CD4-positive, alpha-beta T cell treated with Interferon gamma for 1 hour (primary cell): ENCODE measurements around the gene SERGEF.

Source experiments
- DNase-seq: peaks from one replicate; pipeline ENCODE4 v3.0.0-alpha.2; 2020

SERGEF gene

DNA sequence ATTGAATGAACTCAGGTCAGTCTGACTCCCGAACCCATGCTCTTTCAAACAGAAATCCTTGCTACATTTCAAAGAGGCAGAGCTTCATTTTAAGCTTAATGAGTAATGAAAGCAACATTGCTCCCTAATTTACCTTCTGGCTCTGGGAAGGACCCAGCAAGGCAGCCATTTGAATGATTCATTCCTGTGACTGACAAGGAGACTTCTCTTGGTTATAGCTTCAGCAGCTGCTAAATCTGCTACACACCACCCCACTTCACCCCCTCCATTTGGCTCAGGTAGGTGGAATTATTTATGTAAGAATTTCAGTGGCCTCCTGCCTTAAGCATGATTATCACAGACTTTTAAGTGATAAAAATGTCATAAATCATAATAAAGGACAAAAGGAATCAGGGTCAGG, 160.6 kb downstream of the SERGEF start:
- DNase-seq = no peak

DNA sequence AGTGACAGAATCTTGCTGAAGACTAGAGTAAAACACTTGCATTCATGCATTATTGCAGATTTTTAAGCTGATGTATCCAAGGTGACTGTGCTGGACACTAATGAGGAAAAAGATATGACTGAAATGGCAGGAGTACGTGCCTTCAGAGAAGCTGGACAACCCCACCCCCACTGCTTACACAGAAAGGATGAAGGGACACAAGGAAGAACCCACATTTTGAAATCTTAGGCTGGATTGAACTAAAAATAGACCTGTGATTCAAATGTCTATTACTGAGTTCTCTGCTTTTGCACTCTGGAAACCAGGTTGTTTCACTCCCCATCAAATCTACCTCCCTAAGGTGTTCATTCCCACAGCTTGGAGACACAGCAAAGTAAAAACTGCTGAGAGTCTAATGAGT, 161.2 kb downstream of the SERGEF start:
- DNase-seq = no peak

DNA sequence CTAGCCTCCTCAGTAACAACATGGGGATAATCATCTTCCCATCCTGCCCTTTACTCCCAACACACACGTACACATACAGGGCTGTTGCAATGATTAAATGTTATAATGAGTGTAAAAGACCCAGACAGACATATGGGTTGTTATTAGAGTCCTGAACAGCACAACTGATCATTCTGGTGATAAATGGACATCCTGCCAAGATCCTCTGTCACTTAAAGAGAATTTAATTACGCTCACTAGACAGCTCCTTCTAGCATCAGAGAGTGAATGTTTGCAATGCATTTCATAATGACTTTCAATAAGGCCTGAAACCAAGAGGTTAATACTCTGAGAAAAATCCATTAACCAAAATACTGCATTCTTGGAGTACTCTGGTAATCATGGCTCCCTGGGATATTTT, 162.5 kb downstream of the SERGEF start:
- no peak for DNase-seq

DNA sequence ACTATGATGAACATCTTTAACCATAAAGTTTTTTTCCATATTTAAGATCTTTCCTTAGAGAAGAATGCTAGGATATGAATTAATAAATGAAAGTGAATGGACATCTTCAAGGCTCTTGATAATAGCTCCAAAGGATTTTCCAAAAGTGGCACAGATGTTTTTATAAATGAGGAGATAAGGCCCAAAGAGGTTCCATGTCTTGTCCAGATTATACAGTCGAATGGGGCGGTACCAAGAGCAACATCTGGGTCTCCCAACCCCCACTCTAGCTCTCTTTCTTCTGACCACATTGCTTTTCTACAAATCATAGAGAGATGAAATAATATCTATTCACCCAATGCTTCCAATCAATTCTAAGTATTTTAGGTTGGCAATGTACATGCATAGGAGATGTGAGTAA, 164.1 kb downstream of the SERGEF start:
- DNase-seq = no peak

DNA sequence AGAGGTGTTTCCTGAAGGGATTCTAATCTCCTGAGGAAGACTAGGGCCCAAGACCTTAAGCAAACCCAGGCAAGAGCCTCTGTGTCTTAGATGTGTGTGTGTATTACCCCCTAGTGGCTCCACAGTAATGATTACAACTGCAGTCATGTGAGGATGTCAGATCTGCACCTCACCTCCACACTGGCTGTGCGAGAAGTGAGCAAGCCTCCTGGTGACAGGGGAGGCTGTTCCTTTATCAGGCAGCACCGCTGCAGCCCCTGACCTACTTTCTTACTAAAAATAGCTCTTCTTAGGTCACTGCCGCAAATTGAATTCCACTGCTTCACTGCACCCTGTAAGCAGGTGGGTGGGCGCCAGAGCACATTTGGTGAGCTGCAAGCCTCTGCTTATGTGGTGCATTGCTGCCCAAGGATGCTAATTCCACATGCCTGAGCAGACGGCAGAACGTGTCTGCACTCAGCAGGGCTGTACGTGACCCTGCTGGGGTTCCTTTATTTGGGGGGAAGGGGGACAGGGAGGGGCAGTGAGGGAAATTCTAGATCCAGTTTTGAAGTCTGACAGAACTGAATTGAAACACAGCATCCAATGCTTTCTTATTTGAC, 165.9 kb downstream of the SERGEF start:
- DNase-seq = no peak

DNA sequence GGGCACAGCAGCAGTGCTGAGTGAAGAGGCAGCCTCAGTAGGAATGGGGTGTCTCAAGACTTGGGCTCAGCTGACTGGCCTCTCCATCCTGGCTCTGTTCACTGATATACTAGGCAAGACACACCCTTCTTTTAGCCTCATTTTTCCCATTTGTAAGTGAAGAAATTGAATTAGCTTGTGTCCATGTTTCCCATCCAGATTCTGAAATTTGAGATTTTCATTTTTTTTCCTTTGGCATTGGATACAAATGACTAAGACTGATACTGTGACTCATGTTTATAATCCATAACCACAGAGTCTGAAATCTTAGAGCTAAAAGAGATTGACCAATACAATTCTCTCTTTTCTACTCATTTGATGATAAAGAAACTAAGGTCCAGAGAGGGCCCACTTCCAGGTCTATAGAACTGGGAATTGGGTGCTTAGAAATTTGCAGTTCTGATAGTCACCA, 167.4 kb downstream of the SERGEF start:
- DNase-seq = no peak

DNA sequence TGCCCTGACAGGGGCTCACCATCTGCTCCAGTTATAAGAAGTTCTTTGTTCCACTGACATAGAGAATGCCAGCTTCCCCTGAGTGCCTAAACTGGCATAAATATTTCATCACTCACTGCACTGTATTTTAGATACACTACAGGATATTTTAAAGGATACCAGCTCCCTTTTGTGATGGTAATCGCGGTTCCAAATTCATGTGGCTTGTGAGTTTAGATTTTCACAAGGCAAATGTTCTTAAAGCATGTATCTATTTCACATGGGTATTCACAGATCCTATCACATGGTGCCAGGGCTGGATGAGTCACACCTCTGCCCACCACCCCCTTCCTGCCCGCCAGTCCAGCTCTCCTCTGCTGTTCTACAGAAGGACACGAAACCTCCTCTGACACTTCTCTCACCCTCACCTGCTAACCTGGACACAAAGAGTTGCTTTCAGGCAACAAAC, 172.7 kb downstream of the SERGEF start:
- DNase-seq = no peak

DNA sequence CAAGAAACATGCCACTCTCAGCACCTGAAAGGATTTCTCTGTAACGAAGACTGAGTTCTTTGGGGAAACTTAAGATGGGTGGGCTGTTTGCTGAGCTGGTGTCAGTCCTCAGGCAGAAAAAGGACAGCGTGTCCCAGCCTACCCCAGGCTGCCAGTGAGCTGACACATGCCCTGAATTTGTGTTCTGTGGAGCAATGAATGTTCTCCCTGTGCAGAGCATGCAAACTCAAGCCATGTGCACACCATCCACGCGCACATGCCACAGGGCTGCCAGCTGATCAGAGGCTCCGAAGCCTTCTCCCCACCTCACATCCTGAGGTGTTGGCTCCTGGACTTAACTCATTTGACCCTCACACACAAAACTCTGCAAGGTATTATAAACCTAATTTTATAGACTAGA, 173.4 kb downstream of the SERGEF start:
- no peak for DNase-seq

DNA sequence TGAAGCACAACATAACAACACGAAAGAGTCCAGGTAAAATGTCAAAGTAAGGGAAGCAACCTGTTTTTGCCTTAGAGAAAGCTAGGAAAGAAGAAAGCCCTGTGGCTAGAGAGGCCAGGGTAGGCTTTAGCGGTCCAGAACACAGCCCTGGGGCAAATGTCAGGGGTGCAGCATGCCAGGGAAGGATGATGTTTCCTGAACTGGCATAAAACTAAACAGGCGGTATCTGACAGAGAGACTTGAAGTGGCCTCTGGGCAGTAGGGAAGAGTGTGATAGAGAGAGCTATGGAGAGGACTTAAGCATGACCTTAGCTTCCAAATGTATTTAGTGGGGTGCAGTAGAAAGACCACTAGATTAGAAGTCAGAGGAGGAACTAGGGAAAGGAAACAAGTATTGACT, 174.7 kb downstream of the SERGEF start:
- DNase-seq = no peak

DNA sequence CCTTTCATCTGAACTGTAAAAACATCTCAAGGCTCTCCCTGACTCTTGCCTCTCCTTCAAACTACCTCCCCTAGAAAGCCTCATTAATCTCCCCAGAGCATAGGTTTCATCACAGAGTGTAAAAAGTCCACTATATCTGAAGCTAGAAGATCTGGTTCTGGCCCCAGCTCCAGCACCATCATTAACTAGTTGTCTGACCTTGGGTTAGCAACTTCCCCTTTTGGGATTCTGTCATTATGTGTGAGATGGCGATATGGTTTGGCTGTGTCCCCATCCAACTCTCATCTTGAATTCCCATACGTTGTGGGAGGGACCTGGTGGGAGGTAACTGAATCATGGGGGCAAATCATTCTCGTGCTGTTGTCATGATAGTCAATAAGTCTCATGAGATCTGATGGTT, 181.0 kb downstream of the SERGEF start:
- DNase-seq = no peak

DNA sequence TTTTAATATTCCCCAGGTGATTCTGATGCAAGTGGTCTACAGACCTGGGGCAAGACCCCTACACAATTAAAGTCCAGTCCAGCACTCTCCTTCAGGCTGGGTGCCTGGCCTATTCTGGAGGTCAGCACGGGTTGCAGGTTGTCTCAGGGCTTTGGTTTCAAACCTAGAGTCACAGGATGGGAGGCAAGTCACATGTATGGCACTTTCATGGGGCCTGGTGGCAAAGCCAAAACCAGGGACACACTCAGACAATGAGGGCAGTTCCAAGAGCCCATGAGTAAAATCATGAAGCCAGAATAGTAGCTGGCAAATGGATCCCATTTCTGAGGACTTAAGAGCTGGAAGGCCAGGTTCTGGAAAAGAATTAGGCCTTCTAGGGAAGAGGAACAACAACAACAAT, 181.6 kb downstream of the SERGEF start:
- DNase-seq = no peak

DNA sequence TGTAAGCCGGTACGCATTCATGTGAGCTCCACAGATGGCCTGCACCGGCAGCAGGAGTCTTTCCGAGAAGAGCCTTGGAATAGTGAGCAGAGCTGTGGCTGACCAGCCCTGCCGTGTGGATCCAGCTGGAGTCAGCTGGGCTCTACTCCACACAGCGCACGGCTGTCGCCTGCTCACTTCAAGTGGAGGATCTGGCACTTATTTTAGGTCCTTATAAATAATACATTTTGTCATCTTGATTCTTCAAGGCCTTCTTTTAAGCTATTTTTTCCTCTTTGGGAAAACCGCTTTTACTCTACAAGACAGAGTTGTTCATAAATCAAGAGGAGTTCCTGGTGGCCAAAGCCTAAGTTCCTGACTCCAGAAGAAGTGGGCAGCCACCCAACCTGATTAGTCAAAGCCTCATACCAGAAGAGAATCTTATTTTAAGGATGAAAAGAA, 184.5 kb downstream of the SERGEF start:
- DNase-seq = no peak

DNA sequence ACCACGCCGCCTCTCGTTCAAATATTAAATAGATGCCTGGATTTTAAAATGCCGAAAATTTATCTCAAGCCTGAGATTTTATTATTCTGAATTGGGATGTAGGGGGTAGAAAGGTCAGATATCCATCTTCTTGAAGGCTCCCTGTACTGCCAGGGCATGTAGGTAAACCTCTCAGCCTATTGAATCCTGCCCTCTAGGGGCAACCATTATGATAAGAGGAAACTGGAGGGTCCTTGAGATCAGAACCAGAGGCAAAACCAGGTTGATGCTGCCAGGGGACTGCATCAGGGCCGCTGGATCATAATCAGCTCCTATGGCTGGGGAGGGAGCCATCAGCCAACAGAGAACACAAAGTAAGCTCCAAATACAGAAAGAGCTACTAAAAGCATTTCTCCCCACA, 185.8 kb downstream of the SERGEF start:
- DNase-seq = no peak

DNA sequence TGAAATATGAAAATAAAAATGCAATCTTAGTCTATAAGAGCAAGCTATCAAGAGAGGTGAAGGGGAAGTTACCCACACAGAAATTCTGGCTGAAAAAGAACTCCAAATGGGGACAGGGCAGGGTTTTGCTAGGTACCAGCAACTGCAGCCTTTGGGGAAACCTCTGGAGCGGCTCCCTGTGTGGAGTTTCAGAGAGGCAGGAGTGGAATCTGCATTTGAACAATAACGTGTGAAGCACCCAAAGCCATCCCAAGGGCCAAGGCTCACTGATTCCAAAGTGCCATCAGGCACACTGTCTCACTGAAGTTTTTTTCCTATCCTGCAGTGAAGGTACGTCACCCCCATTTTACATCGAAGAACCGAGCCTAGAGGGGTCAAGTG, 190.5 kb downstream of the SERGEF start:
- DNase-seq = no peak

DNA sequence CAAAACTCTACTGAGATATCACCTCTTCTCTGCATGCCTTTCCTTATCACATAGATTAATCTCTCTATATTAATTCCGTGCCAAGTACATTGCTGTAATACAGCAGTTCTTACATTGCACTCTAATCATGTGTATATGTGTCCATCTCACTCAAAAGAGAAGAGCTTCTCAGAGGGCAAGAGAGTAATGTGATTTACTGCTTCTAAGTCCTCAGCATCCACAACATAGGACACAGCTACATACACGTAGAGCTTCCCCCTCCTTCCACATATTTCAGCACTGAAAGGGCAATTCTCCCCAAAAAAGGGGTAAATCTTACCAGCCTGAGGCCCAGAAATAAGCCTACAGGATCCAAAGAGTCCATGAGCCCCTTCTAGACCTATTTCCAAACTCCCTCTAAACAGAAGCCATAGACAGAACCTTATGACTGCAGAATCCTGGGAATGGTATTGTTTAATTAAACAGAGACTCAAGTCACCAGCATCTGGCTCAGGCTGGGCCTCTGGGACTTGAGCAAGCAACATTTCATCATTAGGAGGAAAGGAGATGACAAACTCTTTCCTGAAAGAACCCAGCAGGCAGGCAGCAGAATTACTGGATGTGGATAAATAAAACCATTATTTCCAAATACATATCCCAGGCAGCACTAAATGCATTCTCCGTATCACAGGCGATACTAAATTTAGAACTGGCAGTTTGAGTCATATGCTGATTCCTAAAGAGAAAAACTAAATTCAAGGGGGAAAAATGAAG, 191.0 kb downstream of the SERGEF start:
- no peak for DNase-seq

DNA sequence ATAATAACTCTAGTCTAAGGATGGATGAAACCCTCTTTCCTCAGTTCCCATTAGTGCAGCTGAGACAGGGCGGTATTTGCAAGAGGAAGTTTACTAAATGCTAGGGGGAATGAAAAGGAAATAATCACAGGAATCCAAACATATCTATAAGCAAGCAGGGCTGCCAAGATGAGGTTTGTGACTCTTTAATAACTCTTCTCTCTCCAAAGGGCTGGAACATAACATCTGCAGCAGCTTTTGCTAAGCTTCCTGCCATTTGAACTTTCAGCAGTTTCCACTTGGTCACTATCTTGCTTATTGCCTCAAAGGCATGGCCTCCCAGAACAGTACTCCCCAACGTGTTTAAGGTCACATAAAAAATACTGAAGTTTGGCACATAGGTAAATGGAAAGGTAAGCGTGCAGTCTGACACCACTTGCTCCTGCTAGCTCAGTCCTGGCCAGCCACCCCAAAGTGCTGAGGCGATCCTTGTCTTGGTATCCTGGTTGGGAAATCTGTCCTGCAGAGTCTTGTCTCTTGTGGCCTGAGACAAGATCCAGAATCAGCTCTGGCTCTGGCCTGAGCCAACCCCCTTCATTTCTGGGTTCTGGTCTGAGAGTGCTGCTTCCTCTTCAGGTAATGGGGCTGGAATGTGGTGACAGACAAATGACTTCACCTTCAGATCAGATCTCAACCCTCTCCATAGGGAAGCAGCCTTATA, 196.5 kb downstream of the SERGEF start:
- DNase-seq = no peak

DNA sequence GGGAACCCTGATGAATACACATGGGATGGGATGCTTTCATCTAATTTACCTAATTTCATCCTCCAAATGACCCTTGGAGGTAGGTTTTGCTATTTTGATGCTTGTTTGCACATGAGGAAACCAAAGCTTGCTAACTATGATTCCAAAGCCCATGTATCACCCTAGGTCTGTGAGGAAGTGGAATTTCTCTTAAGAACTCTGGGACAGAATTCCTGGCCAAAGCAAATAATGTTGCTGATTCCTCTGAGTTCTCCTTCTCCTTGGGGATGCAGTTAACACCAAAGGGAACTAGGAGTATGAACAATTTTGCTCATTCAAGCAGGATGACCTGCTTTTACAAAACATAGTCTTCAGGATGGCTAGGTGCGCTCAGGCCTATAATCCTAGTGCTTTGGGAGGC, 198.3 kb downstream of the SERGEF start:
- DNase-seq = no peak

DNA sequence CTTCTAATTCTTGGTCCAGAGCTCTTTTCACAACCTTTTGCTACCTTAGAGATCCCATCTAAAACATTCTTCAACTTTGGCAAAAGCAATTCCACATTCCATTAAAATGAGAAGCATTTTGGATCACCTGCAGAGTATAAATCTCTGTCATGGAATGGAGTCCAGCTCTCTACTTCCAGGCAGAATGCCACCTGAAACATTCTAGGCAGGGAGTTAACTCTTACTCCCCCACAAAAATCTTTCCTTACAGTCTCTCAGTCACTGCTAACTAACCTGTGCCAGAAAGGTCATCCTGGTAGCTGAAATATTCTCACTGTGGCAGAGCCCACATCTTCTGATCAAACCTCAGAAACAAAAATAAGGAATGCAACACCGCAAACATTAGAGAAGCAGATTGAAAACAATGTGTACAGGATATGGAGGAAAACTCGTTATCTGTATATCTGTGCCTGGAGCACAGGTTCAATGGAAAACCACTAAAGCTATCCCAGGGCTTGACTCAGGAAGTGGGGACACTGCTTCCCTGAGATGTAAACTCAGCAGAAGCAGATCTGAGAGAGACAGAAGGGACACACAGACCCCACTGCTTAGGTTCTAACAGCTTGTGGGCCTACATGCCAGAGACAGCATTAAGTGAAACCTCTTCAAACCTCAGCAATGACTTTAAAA, 199.3 kb downstream of the SERGEF start:
- DNase-seq = no peak

DNA sequence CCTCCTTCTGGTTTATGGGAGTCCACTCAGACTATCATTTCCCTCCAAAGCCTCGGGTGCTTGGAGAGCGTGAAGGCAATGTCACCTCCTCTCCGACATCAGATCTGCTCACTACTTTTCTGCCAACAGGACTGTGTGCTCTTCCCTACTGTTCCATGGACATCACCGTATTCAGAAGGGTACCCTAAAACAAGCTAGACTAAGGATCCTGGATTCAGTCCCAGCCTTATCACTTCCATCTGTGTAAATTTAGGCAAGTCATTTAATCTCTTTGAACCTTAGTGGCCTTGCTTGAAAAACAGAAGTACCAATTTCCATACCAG, 200.0 kb downstream of the SERGEF start:
- DNase-seq = no peak

DNA sequence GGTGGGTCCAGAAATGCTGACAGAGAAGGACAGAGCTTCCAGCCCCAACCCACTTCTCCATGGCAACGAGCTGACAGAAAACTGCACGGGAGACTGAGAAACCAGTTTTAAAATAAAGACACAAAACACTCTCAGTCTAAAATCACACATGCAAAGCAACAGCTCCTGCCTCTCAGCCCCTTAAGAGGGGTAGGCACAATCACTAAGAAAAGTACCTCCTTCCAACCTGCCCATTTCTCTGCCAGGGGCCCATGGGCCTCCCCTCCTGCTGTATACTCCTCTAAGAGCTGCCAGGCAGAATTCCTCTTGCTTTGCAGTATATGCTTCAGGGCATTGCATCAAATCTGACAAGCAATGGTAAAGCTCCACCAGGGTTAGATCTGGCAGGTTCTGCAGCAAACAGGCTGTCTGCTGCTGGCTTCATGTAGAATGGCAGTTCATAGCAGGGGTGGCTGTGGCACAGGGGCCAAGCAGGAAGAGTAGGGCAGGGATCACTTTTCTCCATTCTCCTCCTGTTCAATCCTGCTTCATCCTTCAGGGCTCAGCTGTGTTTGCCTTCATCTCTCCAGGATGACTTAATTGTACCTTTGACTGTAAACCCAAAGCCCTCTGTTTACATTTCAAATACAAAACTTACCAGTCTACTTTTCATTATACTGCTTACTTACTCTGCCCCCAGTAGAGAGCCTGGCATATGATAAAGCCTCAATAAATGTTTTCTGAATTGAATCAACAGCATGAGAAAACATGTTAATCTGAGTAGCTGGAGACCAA, 200.6 kb downstream of the SERGEF start:
- no peak for DNase-seq

DNA sequence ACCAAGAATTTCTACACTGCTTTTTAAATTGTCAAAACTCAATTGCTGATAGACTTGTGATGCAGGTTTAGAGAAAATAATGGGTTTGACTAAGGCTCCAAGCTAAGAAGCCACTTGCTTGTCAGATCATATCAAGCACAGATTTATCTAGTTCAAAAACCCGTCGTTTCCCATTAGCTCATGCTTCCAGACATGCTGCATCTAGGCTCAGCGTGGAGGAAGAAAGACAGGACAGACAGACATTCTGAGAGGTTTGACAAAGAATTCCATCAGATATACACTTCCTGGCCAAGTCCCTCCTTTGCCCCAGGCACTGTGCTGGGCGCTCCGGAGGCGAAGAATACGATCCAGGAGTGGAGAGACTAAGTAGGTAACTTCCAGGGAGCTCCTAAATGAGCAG, 201.5 kb downstream of the SERGEF start:
- no peak for DNase-seq

DNA sequence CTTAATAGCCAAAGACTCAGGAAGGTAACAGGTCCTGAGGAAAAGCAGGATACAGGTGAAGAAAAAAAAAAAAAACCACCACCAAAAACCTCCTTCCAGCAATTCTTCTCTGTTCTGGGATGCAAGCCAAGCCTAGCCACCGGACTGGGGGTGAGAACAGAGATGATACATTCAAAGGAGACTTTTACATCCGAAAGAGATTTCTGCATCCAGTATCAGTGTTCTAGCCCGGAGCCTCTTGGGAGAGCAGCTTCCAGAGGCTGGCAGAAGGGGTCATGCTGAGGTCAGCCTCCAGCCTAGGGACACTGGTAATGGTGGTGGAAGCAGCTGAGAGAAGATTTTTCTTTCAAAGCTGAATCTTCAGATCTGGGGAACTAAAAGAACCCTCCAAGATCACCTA, 202.1 kb downstream of the SERGEF start:
- DNase-seq = no peak

DNA sequence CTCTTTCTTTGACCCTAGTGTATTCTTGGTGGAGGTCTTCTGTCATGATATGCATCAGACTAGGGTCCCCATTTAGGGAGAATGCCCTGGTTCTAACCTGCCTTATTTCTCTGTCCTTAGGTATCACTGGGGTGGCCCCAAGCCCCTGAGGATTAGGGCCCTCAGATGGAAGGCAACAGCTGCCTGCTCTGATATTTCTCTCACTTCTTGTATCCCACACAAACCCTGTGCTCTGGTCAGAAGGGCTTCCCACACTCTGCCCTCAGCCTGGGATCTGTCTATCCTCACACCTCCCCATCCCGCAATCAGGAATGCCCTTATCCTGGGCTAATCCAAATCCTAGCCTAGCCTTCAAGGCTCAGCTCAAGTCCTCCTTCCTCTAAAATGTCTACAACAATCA, 202.8 kb downstream of the SERGEF start:
- no peak for DNase-seq
